Smooth muscle cell (in vitro differentiated cells): ENCODE results near the gene UBE2D2. TPM values are rescaled to one million over a fixed set of nuclear protein-coding genes. Genes with fewer than 3 reads are reported as not detected.

Experiments
- DNase-seq: peaks from one replicate; lab custom pipeline; 2025; ENCODE audit not compliant: unreplicated experiment; lab: John Stamatoyannopoulos, UW
- H2AFZ ChIP-seq: fragments of 200-600 bp; sonication (generic); 2 replicates; pipeline ENCODE4 v1.6.0; 2016; ENCODE audit warnings: antibody characterized with exemption, low read depth, mild to moderate bottlenecking
- H3F3A ChIP-seq: fragments of 200-600 bp; sonication (generic); 2 replicates; pipeline ENCODE4 v1.6.0; 2017; ENCODE audit warnings: antibody characterized with exemption, low read depth
- H3K27ac ChIP-seq: fragments of 200-600 bp; sonication (generic); 2 replicates; pipeline ENCODE4 v1.5.1; 2016; ENCODE audit warnings: low read depth, mild to moderate bottlenecking
- H3K27me3 ChIP-seq: fragments of 200-600 bp; sonication (generic); 2 replicates; pipeline ENCODE4 v1.6.1; 2016; ENCODE audit warnings: low read depth, mild to moderate bottlenecking
- H3K36me3 ChIP-seq: fragments of 200-600 bp; sonication (generic); 2 replicates; pipeline ENCODE4 v1.5.1; 2016; ENCODE audit warnings: low read depth
- H3K4me1 ChIP-seq: fragments of 200-600 bp; sonication (generic); 2 replicates; pipeline ENCODE4 v1.5.1; 2016; ENCODE audit warnings: low read depth
- H3K4me2 ChIP-seq: fragments of 200-600 bp; sonication (generic); 2 replicates; pipeline ENCODE4 v1.6.0; 2016; ENCODE audit warnings: mild to moderate bottlenecking
- H3K4me3 ChIP-seq: fragments of 200-600 bp; sonication (generic); 2 replicates; pipeline ENCODE4 v1.5.1; 2016; ENCODE audit warnings: mild to moderate bottlenecking
- H3K79me2 ChIP-seq: fragments of 200-600 bp; sonication (generic); 2 replicates; pipeline ENCODE4 v1.6.0; 2016; ENCODE audit warnings: low read depth, mild to moderate bottlenecking
- H3K9ac ChIP-seq: fragments of 200-600 bp; sonication (generic); 2 replicates; pipeline ENCODE4 v1.6.0; 2016; ENCODE audit warnings: low read depth
- H3K9me3 ChIP-seq: fragments of 200-600 bp; sonication (generic); replicated peaks from 2 replicates; pipeline ENCODE4 v1.5.1; 2016; ENCODE audit warnings: low read depth
- H4K20me1 ChIP-seq: fragments of 200-600 bp; sonication (generic); 2 replicates; pipeline ENCODE4 v1.6.0; 2016; ENCODE audit warnings: low read depth
- WGBS: methylation state at CpG from one replicate; pipeline ENCODE4 v1.1.7; 2016; ENCODE audit warnings: low lambda C conversion rate; 5-methylcytosine and 5-hydroxymethylcytosine counted together
- polyA plus RNA-seq: library from polyadenylated mRNA; unstranded; fragments of >200 nt; fragmentation: Nextera tagmentation; extraction: Ambion mirVana; gene quantifications from 2 replicates; pipeline ENCODE4 v1.2.1, GENCODE V29; 2016
- total RNA-seq: library from RNA; depleted of rRNA; stranded (reverse); fragments of >200 nt; gene quantifications from 2 replicates; pipeline ENCODE4 v1.2.3, GENCODE V29; 2014
- TF ChIP-seq, protein P1 (sequence below): fragments of 200-600 bp; sonication (generic); IDR thresholded peaks from 2 replicates; pipeline ENCODE4 v1.5.1; 2017; ENCODE audit warnings: borderline replicate concordance, mild to moderate bottlenecking, antibody characterized with exemption; ENCODE audit not compliant: insufficient read depth, poor library complexity, severe bottlenecking

UBE2D2 gene
- total and polyA plus RNA-seq, 2 experiments from 2014 or later: 69.3 to 174 TPM

GRCh38 chr5:139642213-139642612, 81.1 kb downstream of the UBE2D2 start:
- DNase-seq: no peak
- Histone ChIP-seq H4K20me1 (no peaks in the 10 kb centered on the region), H3F3A (peaks cover 9% of the 10 kb centered on the region), H2AFZ (no peak overlapping the region), H3K4me2 (peak overlapping the region; percentile 59), H3K79me2 (no peaks in the 10 kb centered on the region), H3K4me3 (no peak overlapping the region), H3K27me3 (no peaks in the 10 kb centered on the region), H3K4me1 (peaks cover 35% of the 10 kb centered on the region), H3K27ac (no peak overlapping the region), H3K36me3 (no peaks in the 10 kb centered on the region), H3K9ac (no peak overlapping the region), H3K9me3 (no peaks in the 10 kb centered on the region)
- 79% methylated on average over 7 of the region's 7 CpGs for WGBS
- TF ChIP-seq, protein P1, sequence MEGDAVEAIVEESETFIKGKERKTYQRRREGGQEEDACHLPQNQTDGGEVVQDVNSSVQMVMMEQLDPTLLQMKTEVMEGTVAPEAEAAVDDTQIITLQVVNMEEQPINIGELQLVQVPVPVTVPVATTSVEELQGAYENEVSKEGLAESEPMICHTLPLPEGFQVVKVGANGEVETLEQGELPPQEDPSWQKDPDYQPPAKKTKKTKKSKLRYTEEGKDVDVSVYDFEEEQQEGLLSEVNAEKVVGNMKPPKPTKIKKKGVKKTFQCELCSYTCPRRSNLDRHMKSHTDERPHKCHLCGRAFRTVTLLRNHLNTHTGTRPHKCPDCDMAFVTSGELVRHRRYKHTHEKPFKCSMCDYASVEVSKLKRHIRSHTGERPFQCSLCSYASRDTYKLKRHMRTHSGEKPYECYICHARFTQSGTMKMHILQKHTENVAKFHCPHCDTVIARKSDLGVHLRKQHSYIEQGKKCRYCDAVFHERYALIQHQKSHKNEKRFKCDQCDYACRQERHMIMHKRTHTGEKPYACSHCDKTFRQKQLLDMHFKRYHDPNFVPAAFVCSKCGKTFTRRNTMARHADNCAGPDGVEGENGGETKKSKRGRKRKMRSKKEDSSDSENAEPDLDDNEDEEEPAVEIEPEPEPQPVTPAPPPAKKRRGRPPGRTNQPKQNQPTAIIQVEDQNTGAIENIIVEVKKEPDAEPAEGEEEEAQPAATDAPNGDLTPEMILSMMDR: no peak

- Histone ChIP-seq H3K79me2 (peaks cover 3% of the 10 kb centered on the region), H3K36me3 (no peaks in the 10 kb centered on the region), H3K4me2 (peak overlapping the region; percentile 59), H3K4me3 (no peak overlapping the region), H3K27ac (peak overlapping the region; percentile 54), H3K9ac (peak overlapping the region; percentile 17), H3K4me1 (peaks cover 30% of the 10 kb centered on the region), H2AFZ (no peak overlapping the region), H3K27me3 (no peaks in the 10 kb centered on the region), H4K20me1 (no peaks in the 10 kb centered on the region), H3F3A (peaks cover 9% of the 10 kb centered on the region), H3K9me3 (no peaks in the 10 kb centered on the region)
- 23% methylated on average over 16 of the region's 16 CpGs for WGBS
- TF ChIP-seq, protein P1: no peak
- DNase-seq: no peak
These were observed 82.0 kb downstream of the UBE2D2 start for GRCh38 chr5:139642891-139643871.

DNA sequence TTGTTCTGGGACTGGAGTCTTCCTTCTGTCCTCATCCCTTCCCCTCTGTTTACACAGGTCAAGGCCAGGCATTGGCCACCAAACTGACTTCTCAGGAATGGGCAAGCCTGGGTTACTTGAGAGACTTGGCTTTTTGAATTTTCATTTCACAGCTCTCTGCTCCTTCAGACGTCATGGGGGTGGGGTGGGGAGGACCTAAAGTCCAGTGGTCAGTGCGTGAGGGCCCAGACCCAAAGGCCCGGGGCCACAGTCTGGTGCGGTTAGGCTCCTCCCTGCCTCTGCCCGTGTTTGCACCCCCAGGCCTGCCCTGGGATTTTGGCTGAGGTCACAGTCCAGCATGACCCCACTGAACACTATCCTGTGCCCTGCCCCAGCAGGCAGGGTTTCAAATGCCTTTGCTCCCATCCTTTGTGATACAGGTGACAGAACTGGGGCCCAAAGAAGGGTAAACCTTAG, 82.9 kb downstream of the UBE2D2 start:
- H3F3A ChIP-seq: peaks cover 9% of the 10 kb centered on the region
- peak overlapping the region; percentile 54 for H3K27ac ChIP-seq
- no peak overlapping the region for H3K4me3 ChIP-seq
- TF ChIP-seq, protein P1: no peak
- peak overlapping the region; percentile 59 for H3K4me2 ChIP-seq
- peaks cover 21% of the 10 kb centered on the region for H3K4me1 ChIP-seq
- no peak overlapping the region for H3K9ac ChIP-seq
- H3K27me3 ChIP-seq: no peaks in the 10 kb centered on the region
- H3K36me3 ChIP-seq: no peaks in the 10 kb centered on the region
- no peaks in the 10 kb centered on the region for H3K9me3 ChIP-seq
- H2AFZ ChIP-seq: no peak overlapping the region
- no peak for DNase-seq
- WGBS: 83% methylated on average over 5 of the region's 5 CpGs
- peaks cover 2% of the 10 kb centered on the region for H4K20me1 ChIP-seq
- H3K79me2 ChIP-seq: peaks cover 11% of the 10 kb centered on the region
